Peyer's patch (tissue), 4 donors: Measurements from ENCODE around the gene ADNP2.

Experiments used
- CTCF ChIP-seq, 6 experiments: fragments of 450-650 bp in 4 of 6; fragments of 200-600 bp in 2 of 6; sonication (generic) in 1 of 6; IDR thresholded peaks; one replicate each; pipeline ENCODE4 v1.5.1; 2017 to 2019; ENCODE audit warnings: antibody characterized with exemption in 6 of 6, mild to moderate bottlenecking in 3 of 6, moderate library complexity in 1 of 6
- POLR2A ChIP-seq, 2 donors: fragments of 450-650 bp; IDR thresholded peaks; one replicate each; pipeline ENCODE4 v1.5.1; 2017; ENCODE audit warnings: antibody characterized with exemption in 2 of 2, mild to moderate bottlenecking in 2 of 2, moderate library complexity in 2 of 2

GRCh38 chr18:80180778-80181564 is 71.9 kb downstream of the ADNP2 start:
- TF ChIP-seq CTCF (IDR thresholded peaks at IDR 0.05) (no peak), POLR2A (IDR thresholded peaks at IDR 0.05) (no peak)
